ENCODE results near the gene SULT1C3. TPM values are rescaled to one million over a fixed set of nuclear protein-coding genes. Genes with fewer than 3 reads are reported as not detected.

SULT1C3 gene
- not detected in 2 replicates for total RNA-seq

GRCh38 chr2:108239786-108240185 lies at the start of gene SULT1C3:
SULT1C3 (plus strand) TSS chr2:108239968; CDS start chr2:108247195, 7,227 bp downstream.

GRCh38 chr2:108288534-108289106 lies 48.9 kb downstream of the SULT1C3 start, which contains the start of gene SULT1C2:
SULT1C2 (plus strand) TSS chr2:108288895; CDS start chr2:108293668, 4,773 bp downstream.

Other genes with a start within 250 kb of the SULT1C3 start
- gene SULT1C2, start 48.9 kb downstream of the SULT1C3 start, total RNA-seq, result 0.07 and 0.23 TPM in 2 replicates
- gene SULT1C4, start 138.0 kb downstream of the SULT1C3 start, total RNA-seq, result 0.13 and 0.17 TPM in 2 replicates
- gene GCC2, start 209.2 kb downstream of the SULT1C3 start, total RNA-seq, result 18.9 and 27.5 TPM in 2 replicates

All from smooth muscle cell of the pulmonary artery (primary cell).